GM23248 (cell line): ENCODE measurements around the gene OPTC. TPM values are rescaled to one million over a fixed set of nuclear protein-coding genes. Genes with fewer than 3 reads are reported as not detected.

ENCODE experiments used
- DNase-seq: peaks from one replicate; pipeline ENCODE4 v3.0.0-alpha.2; 2015
- H2AFZ ChIP-seq: fragments of 200-600 bp; sonication (generic); 2 replicates; pipeline ENCODE4 v1.6.1; 2016; ENCODE audit warnings: antibody characterized with exemption
- H3F3A ChIP-seq: fragments of 200-600 bp; sonication (generic); 2 replicates; pipeline ENCODE4 v1.6.1; 2016; ENCODE audit warnings: mild to moderate bottlenecking, antibody characterized with exemption, mixed run types; ENCODE audit not compliant: insufficient read depth
- H3K27ac ChIP-seq: fragments of 200-600 bp; sonication (generic); 2 replicates; pipeline ENCODE4 v1.5.1; 2016; ENCODE audit warnings: mild to moderate bottlenecking
- H3K27me3 ChIP-seq: fragments of 200-600 bp; sonication (generic); replicated peaks from 2 replicates; pipeline ENCODE4 v1.6.1; 2016; ENCODE audit warnings: mild to moderate bottlenecking; ENCODE audit not compliant: insufficient read depth
- H3K36me3 ChIP-seq: fragments of 200-600 bp; sonication (generic); 2 replicates; pipeline ENCODE4 v1.6.1; 2016; ENCODE audit warnings: low read depth, mild to moderate bottlenecking
- H3K4me1 ChIP-seq: fragments of 200-600 bp; sonication (generic); 2 replicates; pipeline ENCODE4 v1.6.1; 2016; ENCODE audit warnings: mild to moderate bottlenecking; ENCODE audit not compliant: insufficient read depth
- H3K4me2 ChIP-seq: fragments of 200-600 bp; sonication (generic); one replicate; pipeline ENCODE4 v1.6.1; 2016; ENCODE audit warnings: mild to moderate bottlenecking; ENCODE audit not compliant: unreplicated experiment
- H3K4me3 ChIP-seq: fragments of 200-600 bp; sonication (generic); 2 replicates; pipeline ENCODE4 v1.5.1; 2016; ENCODE audit warnings: mild to moderate bottlenecking
- H3K79me2 ChIP-seq: fragments of 200-600 bp; sonication (generic); 2 replicates; pipeline ENCODE4 v1.6.1; 2016; ENCODE audit warnings: mild to moderate bottlenecking; ENCODE audit not compliant: insufficient read depth
- H3K9ac ChIP-seq: fragments of 200-600 bp; sonication (generic); 2 replicates; pipeline ENCODE4 v1.6.1; 2016; ENCODE audit warnings: mild to moderate bottlenecking
- H3K9me2 ChIP-seq: fragments of 200-600 bp; sonication (generic); 2 replicates; pipeline ENCODE4 v1.6.1; 2016; ENCODE audit warnings: mixed run types, mild to moderate bottlenecking, moderate library complexity; ENCODE audit not compliant: insufficient read depth
- H3K9me3 ChIP-seq: fragments of 200-600 bp; sonication (generic); one replicate; pipeline ENCODE4 v1.6.1; 2017; ENCODE audit warnings: low read depth
- H4K20me1 ChIP-seq: fragments of 200-600 bp; sonication (generic); 2 replicates; pipeline ENCODE4 v1.6.0; 2016; ENCODE audit not compliant: insufficient read depth
- EZH2 ChIP-seq: fragments of 200-600 bp; sonication (generic); IDR thresholded peaks from 2 replicates; pipeline ENCODE4 v1.6.1; 2018; ENCODE audit warnings: antibody characterized with exemption, mild to moderate bottlenecking; ENCODE audit not compliant: insufficient read depth, poor library complexity, severe bottlenecking
- EZH2phosphoT487 ChIP-seq: fragments of 200-600 bp; sonication (generic); IDR thresholded peaks from 2 replicates; pipeline ENCODE4 v1.6.1; 2018; ENCODE audit warnings: antibody characterized with exemption, moderate library complexity, mild to moderate bottlenecking, low read depth; ENCODE audit not compliant: insufficient read depth
- WGBS, 2 experiments: methylation state at CpG; one replicate each; pipeline ENCODE4 v1.1.6; 2015 to 2017; ENCODE audit warnings: low lambda C conversion rate in 2 of 2, low coverage in 1 of 2; ENCODE audit errors: missing lambda C conversion rate in 2 of 2; 5-methylcytosine and 5-hydroxymethylcytosine counted together
- in situ Hi-C: fragments of 300-500 bp; cut with MboI; formaldehyde crosslinking; loops from 2 replicates; pipeline ENCODE4 v1.15.0; 2020
- polyA plus RNA-seq: library from polyadenylated mRNA; unstranded; fragments of >200 nt; fragmentation: Nextera tagmentation; extraction: Ambion mirVana; gene quantifications from 2 replicates; pipeline ENCODE4 v1.2.1, GENCODE V29; 2016
- total RNA-seq: library from RNA; depleted of rRNA; stranded (reverse); fragments of >200 nt; shearing (Covaris generic); gene quantifications from 2 replicates; pipeline ENCODE4 v1.2.3, GENCODE V29; 2014

The OPTC gene
- total and polyA plus RNA-seq, 2 experiments from 2014 or later: not detected

GRCh38 chr1:203495845-203496244, 1.9 kb downstream of the OPTC start:
- Histone ChIP-seq H3K79me2 (no peaks in the 10 kb centered on the region), H3K9ac (no peak overlapping the region), H4K20me1 (no peaks in the 10 kb centered on the region), H3K4me1 (no peaks in the 10 kb centered on the region), H2AFZ (no peak overlapping the region), H3K4me2 (no peak overlapping the region), H3K9me2 (no peaks in the 10 kb centered on the region), H3K36me3 (no peaks in the 10 kb centered on the region), H3K27me3 (no peaks in the 10 kb centered on the region), H3F3A (no peaks in the 10 kb centered on the region), H3K9me3 (no peaks in the 10 kb centered on the region), H3K4me3 (no peak overlapping the region), H3K27ac (no peak overlapping the region)
- in situ Hi-C loops: loop anchor here (5.0 kb wide), 1 partner anchor 211 kb away; no protein-coding TSS in a partner anchor
- TF ChIP-seq EZH2 (no peak), EZH2phosphoT487 (no peak)
- WGBS, 2 experiments: 66 to 69% methylated on average over 7 of the region's 7 CpGs
- no peak for DNase-seq

- Histone ChIP-seq H3K36me3 (no peaks in the 10 kb centered on the region), H3K27me3 (no peaks in the 10 kb centered on the region), H3K4me1 (no peaks in the 10 kb centered on the region), H3K79me2 (no peaks in the 10 kb centered on the region), H3K4me3 (no peak overlapping the region), H4K20me1 (no peaks in the 10 kb centered on the region), H3K4me2 (no peak overlapping the region), H3K9me2 (no peaks in the 10 kb centered on the region), H2AFZ (no peak overlapping the region), H3K27ac (no peak overlapping the region), H3F3A (no peaks in the 10 kb centered on the region), H3K9me3 (no peaks in the 10 kb centered on the region), H3K9ac (no peak overlapping the region)
- 84 to 86% methylated on average over 5 of the region's 5 CpGs for WGBS, 2 experiments
- in situ Hi-C loops: loop anchor here (5.0 kb wide), 1 partner anchor 210 kb away; no protein-coding TSS in a partner anchor
- DNase-seq: no peak
- TF ChIP-seq EZH2phosphoT487: no peak
- no peak for TF ChIP-seq EZH2
Measured at GRCh38 chr1:203497269-203497777, 3.4 kb downstream of the OPTC start.

GRCh38 chr1:203499643-203500278, 5.8 kb downstream of the OPTC start:
- in situ Hi-C loops: loop anchor here (5.0 kb wide), 1 partner anchor 208 kb away; no protein-coding TSS in a partner anchor
- TF ChIP-seq EZH2phosphoT487 (no peak), EZH2 (no peak)
- no peaks in the 10 kb centered on the region for H3K36me3 ChIP-seq
- H3K27me3 ChIP-seq: no peaks in the 10 kb centered on the region
- H3K9me3 ChIP-seq: no peaks in the 10 kb centered on the region
- H3K4me2 ChIP-seq: no peak overlapping the region
- no peak overlapping the region for H3K9ac ChIP-seq
- 84 to 86% methylated on average over 5 to 7 of the region's 7 CpGs for WGBS, 2 experiments
- H3K79me2 ChIP-seq: no peaks in the 10 kb centered on the region
- DNase-seq: no peak
- no peak overlapping the region for H3K27ac ChIP-seq
- no peaks in the 10 kb centered on the region for H4K20me1 ChIP-seq
- H3K4me3 ChIP-seq: no peak overlapping the region
- no peaks in the 10 kb centered on the region for H3K9me2 ChIP-seq
- peaks cover under 1% of the 10 kb centered on the region; the same call in 1 of the 2 replicates for H3K4me1 ChIP-seq
- H3F3A ChIP-seq: no peaks in the 10 kb centered on the region
- H2AFZ ChIP-seq: no peak overlapping the region

DNA sequence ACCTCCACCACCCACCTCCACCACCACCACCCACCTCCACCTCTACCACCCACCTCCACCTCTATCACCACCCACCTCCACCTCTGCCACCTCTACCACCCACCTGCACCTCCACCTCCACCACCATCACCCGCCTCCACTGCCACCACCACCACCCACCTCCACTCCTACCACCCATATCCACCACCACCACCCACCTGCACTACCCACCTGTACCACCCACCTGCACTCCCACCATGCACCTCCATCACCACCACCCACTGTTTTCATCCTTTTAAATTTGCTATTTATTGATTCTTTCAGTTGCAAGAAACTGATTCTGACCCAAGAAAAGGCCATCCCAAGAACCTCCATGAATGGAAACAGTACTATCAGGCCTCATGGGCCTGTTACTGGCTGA, 6.3 kb downstream of the OPTC start:
- Histone ChIP-seq H3K36me3 (no peaks in the 10 kb centered on the region), H3K4me1 (peaks cover 3% of the 10 kb centered on the region; the same call in 1 of the 2 replicates), H3K4me2 (no peak overlapping the region), H3K27ac (no peak overlapping the region), H3F3A (no peaks in the 10 kb centered on the region), H3K9ac (no peak overlapping the region), H3K27me3 (no peaks in the 10 kb centered on the region), H3K79me2 (no peaks in the 10 kb centered on the region), H3K9me3 (no peaks in the 10 kb centered on the region), H2AFZ (no peak overlapping the region), H4K20me1 (no peaks in the 10 kb centered on the region), H3K4me3 (no peak overlapping the region), H3K9me2 (no peaks in the 10 kb centered on the region)
- DNase-seq: no peak
- TF ChIP-seq EZH2phosphoT487 (no peak), EZH2 (no peak)
- in situ Hi-C loops: no loop called here
- WGBS, 2 experiments: 61% methylated on average over 1 of the region's 1 CpG; no CpG with 5 or more reads in 1 of the 2 experiments
